ENCODE measurements around the gene CNTN2. TPM values are rescaled to one million over a fixed set of nuclear protein-coding genes. Genes with fewer than 3 reads are reported as not detected.

The CNTN2 gene
- total and polyA plus RNA-seq, 11 donors = 0.04 to 2.4 (median 0.19) TPM; not detected in 3

DNA sequence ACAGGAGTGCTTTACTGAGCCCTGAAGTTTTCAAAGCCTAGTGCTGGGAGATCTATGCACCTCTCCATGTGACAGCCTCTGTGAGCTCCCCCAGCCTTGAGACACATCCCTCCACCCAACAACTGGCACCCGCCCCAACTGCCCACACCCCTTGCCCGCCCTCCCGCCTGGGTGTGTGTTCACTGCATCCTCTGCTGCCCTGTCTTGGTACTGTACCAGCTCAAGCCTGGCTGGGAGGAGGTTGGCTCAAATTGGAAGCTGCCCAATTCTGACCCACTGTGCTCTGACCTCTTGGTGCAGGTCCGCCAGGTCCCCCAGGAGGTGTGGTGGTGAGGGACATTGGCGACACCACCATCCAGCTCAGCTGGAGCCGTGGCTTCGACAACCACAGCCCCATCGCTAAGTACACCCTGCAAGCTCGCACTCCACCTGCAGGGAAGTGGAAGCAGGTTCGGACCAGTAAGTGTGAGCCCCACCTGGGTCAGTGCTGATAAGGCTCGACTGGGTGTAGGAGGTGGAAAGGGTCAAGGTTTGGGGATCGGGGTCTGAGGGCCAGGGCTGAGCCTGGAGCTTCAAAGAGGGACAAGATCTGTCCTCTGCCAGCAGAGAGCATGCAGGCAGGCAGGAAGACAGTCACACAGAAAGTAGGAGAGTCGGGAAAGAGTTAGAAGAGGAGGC is 23.3 kb downstream of the CNTN2 start:
- intact Hi-C loops (cut with DNase I) = loop anchor here in 3 of 10 donors (10.0 kb wide), 1 partner anchor 261 kb away; no protein-coding TSS in a partner anchor
- ATAC-seq (no peak), DNase-seq (no peak)
- no peak overlapping the region for H3K4me3 ChIP-seq
- no peak for TF ChIP-seq POLR2A (IDR thresholded peaks at IDR 0.05)
- TF ChIP-seq, protein P1, sequence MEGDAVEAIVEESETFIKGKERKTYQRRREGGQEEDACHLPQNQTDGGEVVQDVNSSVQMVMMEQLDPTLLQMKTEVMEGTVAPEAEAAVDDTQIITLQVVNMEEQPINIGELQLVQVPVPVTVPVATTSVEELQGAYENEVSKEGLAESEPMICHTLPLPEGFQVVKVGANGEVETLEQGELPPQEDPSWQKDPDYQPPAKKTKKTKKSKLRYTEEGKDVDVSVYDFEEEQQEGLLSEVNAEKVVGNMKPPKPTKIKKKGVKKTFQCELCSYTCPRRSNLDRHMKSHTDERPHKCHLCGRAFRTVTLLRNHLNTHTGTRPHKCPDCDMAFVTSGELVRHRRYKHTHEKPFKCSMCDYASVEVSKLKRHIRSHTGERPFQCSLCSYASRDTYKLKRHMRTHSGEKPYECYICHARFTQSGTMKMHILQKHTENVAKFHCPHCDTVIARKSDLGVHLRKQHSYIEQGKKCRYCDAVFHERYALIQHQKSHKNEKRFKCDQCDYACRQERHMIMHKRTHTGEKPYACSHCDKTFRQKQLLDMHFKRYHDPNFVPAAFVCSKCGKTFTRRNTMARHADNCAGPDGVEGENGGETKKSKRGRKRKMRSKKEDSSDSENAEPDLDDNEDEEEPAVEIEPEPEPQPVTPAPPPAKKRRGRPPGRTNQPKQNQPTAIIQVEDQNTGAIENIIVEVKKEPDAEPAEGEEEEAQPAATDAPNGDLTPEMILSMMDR (IDR thresholded peaks at IDR 0.05) = no peak
- peaks cover 0 to 10% (median 2%) of the 10 kb centered on the region in 12 donors for H3K4me1 ChIP-seq
- H3K36me3 ChIP-seq = no peaks in the 10 kb centered on the region
- H3K9me3 ChIP-seq = no peaks in the 10 kb centered on the region
- 68 to 84% (median 81%) methylated on average over 11 to 13 of the region's 13 CpGs for WGBS, 4 donors
- H3K27me3 ChIP-seq = no peaks in the 10 kb centered on the region
- no peak overlapping the region for H3K27ac ChIP-seq

DNA sequence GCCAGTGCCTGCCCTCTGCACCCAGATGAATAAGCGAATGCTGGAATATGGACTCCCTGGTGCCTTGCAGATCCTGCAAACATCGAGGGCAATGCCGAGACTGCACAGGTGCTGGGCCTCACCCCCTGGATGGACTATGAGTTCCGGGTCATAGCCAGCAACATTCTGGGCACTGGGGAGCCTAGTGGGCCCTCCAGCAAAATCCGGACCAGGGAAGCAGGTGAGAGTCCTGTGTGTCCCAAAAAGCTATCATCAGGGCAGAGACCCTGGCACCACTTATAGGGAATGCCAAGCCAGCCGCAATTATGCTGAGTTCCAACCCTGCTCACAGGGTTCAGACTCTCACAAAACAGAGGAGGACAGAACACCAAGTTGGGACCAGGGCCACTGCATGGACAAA is 24.0 kb downstream of the CNTN2 start:
- Histone ChIP-seq H3K27ac (no peak overlapping the region), H3K4me3 (no peak overlapping the region), H3K9me3 (no peaks in the 10 kb centered on the region), H3K4me1 (peaks cover 0 to 6% (median 0%) of the 10 kb centered on the region in 12 donors), H3K27me3 (no peaks in the 10 kb centered on the region), H3K36me3 (no peaks in the 10 kb centered on the region)
- WGBS, 4 donors = 92 to 97% (median 96%) methylated on average over 6 of the region's 6 CpGs
- DNase-seq (no peak), ATAC-seq (no peak)
- TF ChIP-seq, protein P1 (IDR thresholded peaks at IDR 0.05) = no peak
- no peak for TF ChIP-seq POLR2A (IDR thresholded peaks at IDR 0.05)
- intact Hi-C loops (cut with DNase I) = loop anchor here in 3 of 10 donors (10.0 kb wide), 1 partner anchor 262 kb away; no protein-coding TSS in a partner anchor

DNA sequence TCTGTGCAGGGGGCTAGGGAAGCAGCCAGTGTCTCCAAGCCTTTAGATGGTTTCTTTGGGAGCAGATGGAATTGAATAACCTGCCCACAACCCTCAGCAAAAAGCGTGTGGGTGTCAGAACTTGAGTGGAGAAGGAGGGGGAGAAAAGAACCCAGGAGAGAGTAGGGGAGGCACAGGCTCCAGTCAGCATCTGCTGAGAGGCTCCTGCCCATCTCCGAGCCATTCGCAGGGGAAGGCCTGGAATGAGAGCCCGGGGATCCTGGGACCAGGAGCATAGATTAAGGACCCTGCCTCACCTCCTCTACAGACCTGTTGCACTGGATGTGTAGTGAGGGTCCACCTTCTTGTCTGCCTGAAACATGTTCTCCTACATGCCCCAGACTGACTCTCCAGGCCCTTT is 25.0 kb downstream of the CNTN2 start:
- Histone ChIP-seq H3K27me3 (no peaks in the 10 kb centered on the region), H3K9me3 (no peaks in the 10 kb centered on the region), H3K4me3 (no peak overlapping the region), H3K4me1 (peaks cover 0 to 6% (median 0%) of the 10 kb centered on the region in 12 donors), H3K27ac (no peak overlapping the region), H3K36me3 (no peaks in the 10 kb centered on the region)
- 70 to 93% (median 77%) methylated on average over 4 of the region's 4 CpGs for WGBS, 4 donors
- DNase-seq = no peak
- TF ChIP-seq POLR2A (IDR thresholded peaks at IDR 0.05) = no peak
- TF ChIP-seq, protein P1 (IDR thresholded peaks at IDR 0.05) = no peak
- ATAC-seq = no peak
- intact Hi-C loops (cut with DNase I) = loop anchor here in 3 of 10 donors (10.0 kb wide), 1 partner anchor 263 kb away; no protein-coding TSS in a partner anchor

DNA sequence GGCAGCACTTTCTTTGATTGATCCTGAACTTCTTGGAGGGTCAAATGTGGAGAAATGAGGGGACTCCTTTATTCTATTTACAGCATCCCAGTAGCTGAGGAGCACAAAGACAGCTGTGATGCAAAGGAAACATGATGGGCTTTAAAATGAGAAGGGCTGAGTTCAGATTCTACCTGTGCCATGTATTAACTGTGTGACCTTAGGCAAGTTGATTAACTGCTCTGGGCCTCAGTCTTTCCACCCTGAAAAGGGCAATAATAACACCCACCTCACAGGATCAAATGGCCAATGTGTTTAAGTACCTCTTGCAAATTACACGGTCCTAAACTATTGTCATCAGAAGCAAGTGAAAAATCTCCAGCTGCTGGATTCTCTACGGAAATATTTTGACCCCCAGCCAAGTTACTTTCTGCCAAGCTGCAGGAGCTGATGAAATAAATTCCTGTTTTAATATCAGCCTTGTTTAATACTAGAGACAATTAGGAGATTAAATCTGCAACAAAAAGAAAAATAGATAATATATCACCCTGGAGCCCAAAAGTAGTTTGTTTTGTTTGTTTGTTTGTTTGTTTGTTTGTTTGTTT is 25.5 kb downstream of the CNTN2 start:
- ATAC-seq (no peak), DNase-seq (no peak)
- Histone ChIP-seq H3K27me3 (no peaks in the 10 kb centered on the region), H3K4me3 (no peak overlapping the region), H3K4me1 (peaks cover 0 to 6% (median 0%) of the 10 kb centered on the region in 12 donors), H3K9me3 (no peaks in the 10 kb centered on the region), H3K36me3 (no peaks in the 10 kb centered on the region), H3K27ac (no peak overlapping the region)
- intact Hi-C loops (cut with DNase I) = loop anchor here in 3 of 10 donors (10.0 kb wide), 1 partner anchor 264 kb away; no protein-coding TSS in a partner anchor
- 5 to 18% (median 7%) methylated on average over 2 of the region's 2 CpGs for WGBS, 4 donors
- TF ChIP-seq, protein P1 (IDR thresholded peaks at IDR 0.05) = no peak
- no peak for TF ChIP-seq POLR2A (IDR thresholded peaks at IDR 0.05)
